DND-41 (cell line): ENCODE measurements around the gene NOSIP.

Source experiments
- ATAC-seq: fragments of 200-7000 bp; cut with Tn5 transposase; 3 replicates; pipeline ENCODE4 v1.9.1; 2021; ENCODE audit warnings: low read depth; ENCODE audit not compliant: insufficient read depth
- DNase-seq: peaks from one replicate; pipeline ENCODE4 v3.0.0-alpha.2; 2020
- H2AFZ ChIP-seq: 2 replicates; pipeline ENCODE4 v1.6.0; 2012; ENCODE audit warnings: low read depth, low read length
- H3K27ac ChIP-seq: 2 replicates; pipeline ENCODE4 v1.5.1; 2012; ENCODE audit warnings: low read length, inconsistent platforms
- H3K27me3 ChIP-seq: fragments of 200-600 bp; sonication (generic); 2 replicates; pipeline ENCODE4 v1.6.0; 2012; ENCODE audit warnings: low read length, mild to moderate bottlenecking, inconsistent platforms; ENCODE audit not compliant: insufficient read depth, poor library complexity
- H3K36me3 ChIP-seq: 2 replicates; pipeline ENCODE4 v1.5.1; 2012; ENCODE audit warnings: low read length, inconsistent platforms; ENCODE audit not compliant: insufficient read depth
- H3K4me1 ChIP-seq: 2 replicates; pipeline ENCODE4 v1.5.1; 2012; ENCODE audit warnings: mild to moderate bottlenecking, low read length; ENCODE audit not compliant: insufficient read depth
- H3K4me2 ChIP-seq: 2 replicates; pipeline ENCODE4 v1.6.0; 2012; ENCODE audit warnings: mild to moderate bottlenecking, moderate library complexity, low read length, inconsistent platforms; ENCODE audit not compliant: insufficient read depth
- H3K4me3 ChIP-seq, 2 experiments: fragments of 200-600 bp in 1 of 2; shearing (Covaris generic) in 1 of 2; 2 replicates each; pipeline ENCODE4 v1.5.1; 2012 to 2016; ENCODE audit warnings: inconsistent platforms in 2 of 2, low read length in 2 of 2, mild to moderate bottlenecking in 2 of 2, low read depth in 1 of 2, moderate library complexity in 1 of 2
- H3K79me2 ChIP-seq: 2 replicates; pipeline ENCODE4 v1.6.0; 2012; ENCODE audit warnings: low read length, inconsistent platforms; ENCODE audit not compliant: insufficient read depth
- H3K9ac ChIP-seq: 2 replicates; pipeline ENCODE4 v1.6.0; 2012; ENCODE audit warnings: low read depth, mild to moderate bottlenecking, inconsistent platforms, low read length, moderate library complexity
- H3K9me3 ChIP-seq: 2 replicates; pipeline ENCODE4 v1.5.1; 2012; ENCODE audit warnings: low read length, moderate library complexity, mild to moderate bottlenecking, inconsistent platforms; ENCODE audit not compliant: insufficient read depth, severe bottlenecking
- H4K20me1 ChIP-seq: 2 replicates; pipeline ENCODE4 v1.6.0; 2012; ENCODE audit warnings: low read length; ENCODE audit not compliant: insufficient read depth
- EZH2 ChIP-seq: IDR thresholded peaks from 3 replicates; pipeline ENCODE4 v1.6.1; 2012; ENCODE audit warnings: borderline replicate concordance, low read depth, mild to moderate bottlenecking, moderate library complexity, low read length, inconsistent platforms; ENCODE audit not compliant: severe bottlenecking
- TF ChIP-seq, protein P1 (sequence below): IDR thresholded peaks from 2 replicates; pipeline ENCODE4 v1.5.1; 2012; ENCODE audit warnings: borderline replicate concordance, low read length, moderate library complexity, mild to moderate bottlenecking; ENCODE audit not compliant: poor library complexity, severe bottlenecking; ENCODE audit errors: extremely low read depth

NOSIP gene

GRCh38 chr19:49594157-49594992 is 14.0 kb upstream of the NOSIP start:
- Histone ChIP-seq H3K4me3 (no peak overlapping the region), H3K9ac (no peak overlapping the region), H2AFZ (no peak overlapping the region), H4K20me1 (peaks cover 64% of the 10 kb centered on the region), H3K9me3 (no peaks in the 10 kb centered on the region), H3K36me3 (peaks cover 65% of the 10 kb centered on the region), H3K4me2 (peak overlapping the region; percentile 90; the same call in 1 of the 2 replicates), H3K27me3 (no peaks in the 10 kb centered on the region), H3K79me2 (peaks cover 74% of the 10 kb centered on the region), H3K27ac (no peak overlapping the region), H3K4me1 (peaks cover 23% of the 10 kb centered on the region)
- no peak for ATAC-seq
- no peak for DNase-seq
- TF ChIP-seq, protein P1, sequence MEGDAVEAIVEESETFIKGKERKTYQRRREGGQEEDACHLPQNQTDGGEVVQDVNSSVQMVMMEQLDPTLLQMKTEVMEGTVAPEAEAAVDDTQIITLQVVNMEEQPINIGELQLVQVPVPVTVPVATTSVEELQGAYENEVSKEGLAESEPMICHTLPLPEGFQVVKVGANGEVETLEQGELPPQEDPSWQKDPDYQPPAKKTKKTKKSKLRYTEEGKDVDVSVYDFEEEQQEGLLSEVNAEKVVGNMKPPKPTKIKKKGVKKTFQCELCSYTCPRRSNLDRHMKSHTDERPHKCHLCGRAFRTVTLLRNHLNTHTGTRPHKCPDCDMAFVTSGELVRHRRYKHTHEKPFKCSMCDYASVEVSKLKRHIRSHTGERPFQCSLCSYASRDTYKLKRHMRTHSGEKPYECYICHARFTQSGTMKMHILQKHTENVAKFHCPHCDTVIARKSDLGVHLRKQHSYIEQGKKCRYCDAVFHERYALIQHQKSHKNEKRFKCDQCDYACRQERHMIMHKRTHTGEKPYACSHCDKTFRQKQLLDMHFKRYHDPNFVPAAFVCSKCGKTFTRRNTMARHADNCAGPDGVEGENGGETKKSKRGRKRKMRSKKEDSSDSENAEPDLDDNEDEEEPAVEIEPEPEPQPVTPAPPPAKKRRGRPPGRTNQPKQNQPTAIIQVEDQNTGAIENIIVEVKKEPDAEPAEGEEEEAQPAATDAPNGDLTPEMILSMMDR = no peak
- TF ChIP-seq EZH2 = no peak

DNA sequence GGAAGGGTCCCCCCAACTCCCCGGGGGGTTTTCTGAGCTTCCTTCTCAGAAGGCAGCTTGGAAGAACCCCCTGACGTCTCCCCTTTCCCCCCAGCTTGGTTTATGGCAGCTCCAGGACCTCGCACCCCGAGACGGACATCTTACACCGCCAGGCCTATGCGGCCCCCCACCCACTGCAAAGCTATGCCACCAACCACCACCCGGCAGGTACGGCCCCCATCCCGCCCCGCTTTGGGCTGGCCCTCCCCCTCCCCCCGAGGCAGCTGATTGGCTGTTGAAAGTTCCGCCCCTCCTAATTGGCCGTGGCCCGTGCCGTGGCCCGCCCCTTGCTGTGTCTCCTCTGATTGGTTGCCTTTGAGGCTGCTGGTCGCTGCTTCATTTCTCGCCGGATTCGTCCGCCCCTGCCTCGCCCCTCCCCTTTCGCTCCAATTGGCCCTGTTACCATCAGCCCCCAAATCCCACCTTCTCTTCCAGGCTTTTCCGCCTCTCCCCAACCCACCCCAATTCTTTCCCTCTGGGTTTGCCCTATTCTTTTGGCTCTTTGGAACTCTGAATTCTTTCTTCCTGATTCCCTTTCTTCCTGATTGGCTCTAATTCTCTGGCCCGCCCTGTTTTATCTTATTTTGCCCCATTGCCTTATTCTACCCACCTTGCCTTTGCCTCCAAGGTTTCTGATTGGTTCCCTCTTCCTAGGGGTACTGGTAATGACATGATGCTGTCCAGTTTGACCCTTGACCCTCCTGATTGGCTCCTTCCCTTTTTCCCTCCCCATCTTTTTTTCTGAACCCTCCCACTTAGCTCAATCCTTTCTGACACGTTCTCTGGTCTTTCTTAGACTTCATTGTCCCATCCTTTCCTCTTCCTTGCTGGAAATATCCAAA is 13.1 kb upstream of the NOSIP start:
- Histone ChIP-seq H3K27ac (peak overlapping the region; percentile 39; the same call in 1 of the 2 replicates), H3K36me3 (peaks cover 56% of the 10 kb centered on the region), H3K27me3 (no peaks in the 10 kb centered on the region), H3K4me1 (peaks cover 23% of the 10 kb centered on the region), H2AFZ (no peak overlapping the region), H3K4me3 (peak overlapping the region in 1 of 2 experiments; percentile 97; a peak in 2 of 4 replicates), H3K9me3 (no peaks in the 10 kb centered on the region), H4K20me1 (peaks cover 56% of the 10 kb centered on the region), H3K9ac (peak overlapping the region; percentile 90), H3K4me2 (peak overlapping the region; percentile 90), H3K79me2 (peaks cover 66% of the 10 kb centered on the region)
- TF ChIP-seq, protein P1 = no peak
- TF ChIP-seq EZH2 = no peak
- DNase-seq (peak; percentile 93), ATAC-seq (peak; percentile 54)

DNA sequence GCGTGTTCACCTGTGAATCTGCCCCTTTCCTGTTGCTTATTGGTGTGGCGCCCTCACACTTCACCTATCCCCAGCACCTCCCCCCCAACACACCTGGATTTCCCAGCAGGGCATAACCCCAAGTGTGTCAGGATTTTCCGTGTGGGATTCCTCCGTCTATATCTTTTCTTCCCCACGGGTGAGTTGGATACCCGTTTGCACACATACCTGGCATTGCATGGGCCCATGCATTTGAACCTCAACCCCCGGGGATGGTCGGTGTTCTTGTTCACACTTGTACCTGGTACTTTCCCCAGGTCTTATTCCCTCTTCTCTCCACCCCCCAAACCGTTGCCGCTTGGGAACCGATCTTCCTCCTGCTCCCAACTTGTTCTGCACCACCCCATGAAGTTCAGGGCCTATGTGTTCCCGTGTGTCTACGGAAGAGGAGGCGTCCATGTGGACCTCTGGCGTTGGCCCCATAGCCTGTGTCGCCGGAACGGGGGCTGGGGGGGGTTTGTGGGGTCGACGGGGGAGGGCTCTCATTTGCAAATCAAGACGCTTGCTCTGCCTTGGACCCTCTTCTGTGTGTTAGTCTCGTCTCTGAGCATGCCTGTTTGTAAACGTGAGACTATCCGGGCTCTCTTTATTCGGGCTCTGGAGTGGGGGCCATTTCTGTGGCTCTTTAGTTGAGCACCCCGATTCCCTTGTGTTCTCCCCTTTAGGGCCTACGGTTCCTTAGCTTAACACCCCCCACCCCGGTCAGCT is 12.3 kb upstream of the NOSIP start:
- no peaks in the 10 kb centered on the region for H3K9me3 ChIP-seq
- DNase-seq (peak; percentile 42), ATAC-seq (no peak)
- no peaks in the 10 kb centered on the region for H3K27me3 ChIP-seq
- H3K4me1 ChIP-seq = peaks cover 23% of the 10 kb centered on the region
- H3K79me2 ChIP-seq = peaks cover 60% of the 10 kb centered on the region
- peaks cover 51% of the 10 kb centered on the region for H4K20me1 ChIP-seq
- TF ChIP-seq, protein P1 = no peak
- TF ChIP-seq EZH2 = no peak
- peak overlapping the region; percentile 78; the same call in 1 of the 2 replicates for H2AFZ ChIP-seq
- H3K4me3 ChIP-seq = peak overlapping the region; percentile 97 to 100; a peak in 3 of 4 replicates
- peak overlapping the region; percentile 93 for H3K27ac ChIP-seq
- H3K9ac ChIP-seq = peak overlapping the region; percentile 90
- peaks cover 49% of the 10 kb centered on the region for H3K36me3 ChIP-seq
- peak overlapping the region; percentile 90 for H3K4me2 ChIP-seq
